ENCODE results near the gene C6orf52.
A peak's percentile ranks its signal among the peaks of the same experiment; 100 is the strongest.
"Not testable (repeated sequence)": the region's sequence is repeated elsewhere in the genome, so short reads cannot be mapped to it uniquely, and the experiment has no call there.

The C6orf52 gene

DNA sequence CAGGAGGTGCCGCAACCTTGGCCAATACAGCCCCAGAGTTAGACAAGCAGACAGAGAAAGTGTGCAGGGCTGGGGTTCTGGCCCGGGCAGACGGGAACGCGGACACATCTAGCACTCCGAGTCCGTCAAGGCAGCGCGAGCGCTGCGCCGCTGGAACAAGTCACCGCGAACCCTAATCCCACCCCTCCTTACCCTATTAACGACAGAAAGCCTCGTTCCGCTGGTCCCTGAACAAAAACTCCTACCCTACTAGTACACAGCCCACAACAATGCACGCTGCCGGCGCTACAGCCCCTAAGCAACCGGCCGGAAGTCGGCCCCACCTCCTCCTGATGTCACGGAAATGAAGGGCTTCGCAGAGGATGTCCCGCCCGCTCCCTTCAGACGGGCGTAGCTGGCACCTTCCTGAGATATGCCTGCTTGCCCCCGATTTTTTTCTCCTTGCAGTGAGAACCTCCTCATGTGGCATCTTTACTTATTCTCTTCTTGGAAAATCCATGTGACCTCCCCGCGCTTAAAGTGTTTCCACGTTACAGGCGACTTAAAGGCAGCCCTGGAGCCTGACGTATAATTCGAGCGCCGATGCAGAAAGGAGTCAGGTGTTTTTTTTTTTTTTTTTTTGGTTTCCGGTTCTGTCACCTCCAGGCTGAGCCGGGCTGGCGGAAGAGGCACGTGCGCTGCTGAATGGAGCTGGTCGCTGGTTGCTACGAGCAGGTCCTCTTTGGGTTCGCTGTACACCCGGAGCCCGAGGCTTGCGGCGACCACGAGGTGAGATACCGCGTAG is at the start of gene C6orf52, which contains the start of gene PAK1IP1:
C6orf52 (minus strand) TSS at position 315 of the 784 bp plus-strand sequence. CDS start 7,066 bp downstream, outside the sequence.
PAK1IP1 (plus strand) TSS at position 671 of the 784 bp plus-strand sequence; CDS start at position 685, 14 bp downstream.
- TF ChIP-seq, protein P1, sequence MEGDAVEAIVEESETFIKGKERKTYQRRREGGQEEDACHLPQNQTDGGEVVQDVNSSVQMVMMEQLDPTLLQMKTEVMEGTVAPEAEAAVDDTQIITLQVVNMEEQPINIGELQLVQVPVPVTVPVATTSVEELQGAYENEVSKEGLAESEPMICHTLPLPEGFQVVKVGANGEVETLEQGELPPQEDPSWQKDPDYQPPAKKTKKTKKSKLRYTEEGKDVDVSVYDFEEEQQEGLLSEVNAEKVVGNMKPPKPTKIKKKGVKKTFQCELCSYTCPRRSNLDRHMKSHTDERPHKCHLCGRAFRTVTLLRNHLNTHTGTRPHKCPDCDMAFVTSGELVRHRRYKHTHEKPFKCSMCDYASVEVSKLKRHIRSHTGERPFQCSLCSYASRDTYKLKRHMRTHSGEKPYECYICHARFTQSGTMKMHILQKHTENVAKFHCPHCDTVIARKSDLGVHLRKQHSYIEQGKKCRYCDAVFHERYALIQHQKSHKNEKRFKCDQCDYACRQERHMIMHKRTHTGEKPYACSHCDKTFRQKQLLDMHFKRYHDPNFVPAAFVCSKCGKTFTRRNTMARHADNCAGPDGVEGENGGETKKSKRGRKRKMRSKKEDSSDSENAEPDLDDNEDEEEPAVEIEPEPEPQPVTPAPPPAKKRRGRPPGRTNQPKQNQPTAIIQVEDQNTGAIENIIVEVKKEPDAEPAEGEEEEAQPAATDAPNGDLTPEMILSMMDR (IDR thresholded peaks at IDR 0.05; ENCODE audit: low read depth, low read length) = no peak
- peak; percentile 79 for DNase-seq (ENCODE audit: extremely low read depth, low read depth)

DNA sequence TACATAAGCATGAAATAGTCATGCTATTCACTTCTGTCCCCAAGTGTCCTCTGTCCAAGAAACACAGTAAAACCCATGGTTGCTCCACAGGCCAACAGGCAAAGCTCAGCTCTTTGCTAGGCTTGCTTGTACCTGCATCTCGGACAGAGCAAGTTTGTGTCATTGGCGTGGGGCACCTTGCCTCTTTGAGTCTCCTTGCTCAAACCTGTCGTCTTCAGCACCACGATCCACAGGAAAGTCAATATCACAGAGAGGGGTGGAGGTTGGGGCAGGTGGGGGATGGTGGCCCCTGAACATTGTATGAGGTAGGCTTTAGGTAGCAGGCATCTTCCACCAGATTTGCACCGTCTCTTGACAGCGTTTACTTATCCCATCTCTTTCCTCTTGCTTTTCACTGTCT is 49.1 kb upstream of the C6orf52 start:
- TF ChIP-seq, protein P1 (IDR thresholded peaks at IDR 0.05; ENCODE audit: low read depth, low read length) = no peak

DNA sequence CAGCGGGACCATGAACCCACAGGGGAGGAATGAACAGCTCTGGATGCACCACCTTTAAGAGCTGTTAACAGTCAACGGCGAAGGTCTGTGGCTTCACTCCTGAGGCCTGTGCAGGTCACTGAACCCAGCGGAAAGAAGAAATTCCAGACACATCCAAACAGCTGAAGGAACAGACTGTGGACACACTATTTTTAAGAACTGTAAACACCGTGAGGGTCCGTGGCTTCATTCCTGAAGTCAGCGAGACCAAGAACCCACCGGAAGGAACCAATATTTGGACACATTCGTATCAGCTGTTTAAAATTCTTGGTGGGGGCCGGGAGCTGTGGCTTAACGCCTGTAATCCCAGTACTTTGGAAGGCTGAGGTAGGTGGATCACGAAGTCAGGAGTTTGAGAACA is 47.8 kb upstream of the C6orf52 start:
- DNase-seq (ENCODE audit: extremely low read depth, low read depth) = no peak
- TF ChIP-seq, protein P1 (IDR thresholded peaks at IDR 0.05; ENCODE audit: low read depth, low read length) = no peak

More for the DNA sequence above, 49.1 kb upstream of the C6orf52 start:
- no peak for DNase-seq (ENCODE audit: extremely low read depth, low read depth)

DNA sequence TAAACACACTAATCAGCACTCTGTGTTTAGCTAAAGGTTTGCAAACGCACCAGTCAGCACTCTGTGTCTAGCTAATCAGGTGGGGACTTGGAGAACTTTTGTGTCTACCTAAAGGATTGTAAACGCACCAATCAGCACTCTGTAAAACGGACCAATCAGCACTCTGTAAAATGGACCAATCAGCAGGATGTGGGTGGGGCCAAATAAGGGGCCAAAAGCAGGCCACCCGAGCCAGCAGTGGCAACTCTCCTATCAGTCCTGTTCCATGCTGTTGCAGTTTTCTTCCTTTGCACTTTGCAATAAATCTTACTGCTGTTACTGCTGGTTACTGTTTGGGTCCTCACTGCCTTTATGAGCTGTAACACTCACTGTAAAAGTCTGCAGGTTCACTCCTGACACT is 47.2 kb upstream of the C6orf52 start:
- not testable (repeated sequence) for DNase-seq (ENCODE audit: extremely low read depth, low read depth)

DNA sequence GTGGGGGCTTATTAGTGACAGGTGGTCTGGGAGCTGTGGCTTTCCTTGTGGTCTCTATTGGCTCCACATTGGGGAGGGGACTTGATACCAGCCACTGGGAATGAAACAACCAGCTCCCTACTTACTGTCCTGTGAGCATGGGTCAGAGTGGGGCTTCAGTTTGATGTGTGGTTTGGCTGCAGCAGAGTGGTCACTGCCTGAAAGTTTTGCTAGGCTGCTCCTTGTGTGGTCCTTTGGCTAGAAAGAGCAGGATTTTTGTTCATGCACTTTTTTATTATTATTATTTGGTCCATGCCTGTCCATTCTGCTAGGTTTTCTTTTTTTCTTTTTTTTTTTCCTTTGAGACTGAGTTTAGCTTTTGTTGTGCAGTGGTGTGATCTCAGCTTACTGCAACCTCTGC is 45.6 kb upstream of the C6orf52 start:
- DNase-seq (ENCODE audit: extremely low read depth, low read depth) = no peak
- TF ChIP-seq, protein P1 (IDR thresholded peaks at IDR 0.05; ENCODE audit: low read depth, low read length) = no peak

DNA sequence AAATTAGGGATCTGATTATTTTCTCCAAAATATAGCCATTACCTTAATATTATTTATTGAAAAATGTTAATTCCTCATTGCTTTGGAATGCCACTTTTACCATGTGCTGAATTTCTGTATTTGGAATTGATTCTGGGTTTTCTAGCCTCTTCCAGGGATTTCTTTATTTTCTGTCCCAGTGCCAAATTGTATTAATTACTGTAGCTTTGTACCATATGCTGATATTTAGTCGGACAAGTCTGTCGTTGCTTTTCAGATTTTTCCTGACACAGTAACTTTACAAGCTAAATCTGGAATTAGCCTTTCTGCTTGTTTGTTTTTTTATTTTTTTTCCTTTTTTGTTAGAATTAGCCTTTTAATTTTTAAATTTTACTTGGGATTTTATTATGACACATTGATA is 42.3 kb upstream of the C6orf52 start:
- TF ChIP-seq, protein P1 (IDR thresholded peaks at IDR 0.05; ENCODE audit: low read depth, low read length) = no peak
- DNase-seq (ENCODE audit: extremely low read depth, low read depth) = no peak

DNA sequence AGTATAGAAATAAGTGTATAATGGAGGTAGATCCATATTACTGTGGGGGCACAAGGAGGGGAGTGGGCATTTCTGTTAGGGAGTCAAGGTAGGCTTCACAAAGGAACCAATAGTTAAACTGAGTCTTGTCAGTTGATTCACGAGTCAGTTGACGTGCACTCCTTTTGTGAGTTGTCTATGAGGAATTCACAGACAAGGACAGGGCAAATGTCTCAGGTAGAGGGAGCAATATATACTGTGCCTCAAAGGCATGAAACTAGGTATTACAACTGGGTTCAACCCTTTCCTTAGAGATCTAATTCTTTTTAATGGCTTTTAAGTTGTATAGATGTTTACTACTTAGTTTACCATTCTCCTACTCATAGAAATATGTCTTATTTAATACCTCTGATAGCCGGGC is 39.4 kb upstream of the C6orf52 start:
- TF ChIP-seq, protein P1 (IDR thresholded peaks at IDR 0.05; ENCODE audit: low read depth, low read length) = no peak
- DNase-seq (ENCODE audit: extremely low read depth, low read depth) = no peak

All from AG09319 (cell line).